HG02943 (cell line): ENCODE data around the gene PRICKLE3.

Experiments
- ATAC-seq: cut with Tn5 transposase; IDR thresholded peaks from one replicate; pipeline ENCODE4 v1.9.1; 2021; ENCODE audit warnings: mild to moderate bottlenecking, low read depth, moderate library complexity; ENCODE audit not compliant: unreplicated experiment

PRICKLE3 gene

GRCh38 chrX:49186125-49187027 is at the start of gene PRICKLE3:
PRICKLE3 (minus strand) TSS chrX:49186373; CDS start chrX:49186297, 76 bp downstream.
- ATAC-seq, result no peak

GRCh38 chrX:49233887-49234555 is 47.8 kb upstream of the PRICKLE3 start:
- ATAC-seq, result no peak

- ATAC-seq, result no peak
Observed at GRCh38 chrX:49233176-49233575, 47.0 kb upstream of the PRICKLE3 start, which contains the start of gene CACNA1F. CACNA1F (minus strand) TSS chrX:49233340; CDS start chrX:49233309, 31 bp downstream.

- ATAC-seq, result no peak
Observed at GRCh38 chrX:49232525-49232924, 46.4 kb upstream of the PRICKLE3 start.

GRCh38 chrX:49231333-49232000 is 45.3 kb upstream of the PRICKLE3 start:
- no peak for ATAC-seq

- peak; percentile 57 for ATAC-seq
Observed at GRCh38 chrX:49230500-49231232, 44.5 kb upstream of the PRICKLE3 start.

GRCh38 chrX:49228185-49228584 is 42.0 kb upstream of the PRICKLE3 start:
- ATAC-seq, result no peak

- ATAC-seq, result no peak
Observed at GRCh38 chrX:49227726-49228125, 41.6 kb upstream of the PRICKLE3 start.

GRCh38 chrX:49226946-49227345 is 40.8 kb upstream of the PRICKLE3 start:
- no peak for ATAC-seq

- ATAC-seq, result no peak
Observed at GRCh38 chrX:49225858-49226257, 39.7 kb upstream of the PRICKLE3 start.

- no peak for ATAC-seq
Observed at GRCh38 chrX:49221868-49222267, 35.7 kb upstream of the PRICKLE3 start.

- no peak for ATAC-seq
Observed at GRCh38 chrX:49220100-49220499, 33.9 kb upstream of the PRICKLE3 start.

GRCh38 chrX:49214996-49215526 is 28.9 kb upstream of the PRICKLE3 start:
- ATAC-seq, result no peak

GRCh38 chrX:49214416-49214815 is 28.2 kb upstream of the PRICKLE3 start:
- no peak for ATAC-seq

GRCh38 chrX:49212861-49213260 is 26.7 kb upstream of the PRICKLE3 start:
- ATAC-seq, result no peak

GRCh38 chrX:49212209-49212608 is 26.0 kb upstream of the PRICKLE3 start:
- ATAC-seq, result no peak

GRCh38 chrX:49211074-49211473 is 24.9 kb upstream of the PRICKLE3 start:
- ATAC-seq, result no peak

GRCh38 chrX:49210406-49210805 is 24.2 kb upstream of the PRICKLE3 start:
- ATAC-seq, result no peak

GRCh38 chrX:49209434-49210251 is 23.5 kb upstream of the PRICKLE3 start:
- ATAC-seq, result no peak
